NCI-H82 treated with DMSO at 0.1 percent for 48 hours (cell line): Measurements from ENCODE around the gene PGAP2.
"Not testable (repeated sequence)": the region's sequence is repeated elsewhere in the genome, so short reads cannot be mapped to it uniquely, and the experiment has no call there.

Experiments used
- DNase-seq: peaks from one replicate; lab custom pipeline; 2025; ENCODE audit not compliant: unreplicated experiment; lab: John Stamatoyannopoulos, UW

Gene PGAP2

DNA sequence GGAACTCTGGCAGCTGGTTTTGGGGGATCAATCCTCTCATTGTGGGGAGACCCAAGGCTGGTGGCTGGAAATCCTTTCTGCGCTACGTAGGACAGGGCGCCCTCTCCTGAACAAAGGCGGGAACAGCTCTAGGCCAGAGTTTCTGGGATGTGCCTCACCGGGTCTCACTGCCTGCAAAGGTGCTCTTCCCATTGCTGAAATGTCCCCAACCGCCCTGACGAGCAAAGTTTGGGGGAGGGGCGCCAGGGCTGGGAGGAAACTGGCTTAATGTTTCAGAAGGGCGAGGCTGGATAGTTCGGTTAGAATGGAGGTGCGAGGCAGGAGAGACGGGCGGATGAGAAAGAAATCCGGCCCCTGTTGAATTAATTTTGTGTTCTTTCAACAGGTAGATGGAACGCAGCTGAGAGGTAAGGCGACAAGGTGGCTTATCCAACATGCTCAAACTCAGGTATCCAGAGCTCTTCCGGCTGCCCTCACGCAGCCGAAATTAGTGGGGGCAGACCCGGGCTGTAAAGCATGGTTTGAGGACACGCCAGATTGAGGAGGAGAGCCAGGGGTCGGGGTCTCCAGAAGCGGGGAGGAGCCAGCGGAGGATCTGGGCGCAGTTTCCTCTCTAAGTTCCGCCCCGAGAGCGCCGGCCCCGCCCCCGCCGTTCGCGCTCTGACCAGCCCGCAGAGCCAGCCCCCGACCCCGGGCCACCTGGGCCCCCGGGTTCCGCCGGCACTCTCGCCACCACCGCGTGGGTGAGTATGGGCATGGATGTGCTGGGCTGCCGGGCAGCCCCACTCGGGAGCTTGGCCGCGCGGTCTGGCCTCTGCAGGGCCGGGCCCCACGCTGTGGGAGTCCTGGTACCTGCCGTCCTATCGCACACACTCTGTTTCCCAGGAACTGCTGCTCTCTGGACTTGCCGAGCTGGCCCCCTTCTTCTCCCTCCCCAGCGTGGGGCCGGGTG lies at the start of gene PGAP2:
PGAP2 (plus strand) TSS at position 652 of the 952 bp plus-strand sequence. CDS start 2,700 bp downstream, outside the sequence.
- DNase-seq: peak; percentile 43

GRCh38 chr11:3764266-3764665 lies 44.1 kb upstream of the PGAP2 start:
- DNase-seq: no peak

GRCh38 chr11:3766836-3767235 lies 41.5 kb upstream of the PGAP2 start:
- DNase-seq: not testable (repeated sequence)

GRCh38 chr11:3767536-3767935 lies 40.8 kb upstream of the PGAP2 start:
- DNase-seq: no peak

DNA sequence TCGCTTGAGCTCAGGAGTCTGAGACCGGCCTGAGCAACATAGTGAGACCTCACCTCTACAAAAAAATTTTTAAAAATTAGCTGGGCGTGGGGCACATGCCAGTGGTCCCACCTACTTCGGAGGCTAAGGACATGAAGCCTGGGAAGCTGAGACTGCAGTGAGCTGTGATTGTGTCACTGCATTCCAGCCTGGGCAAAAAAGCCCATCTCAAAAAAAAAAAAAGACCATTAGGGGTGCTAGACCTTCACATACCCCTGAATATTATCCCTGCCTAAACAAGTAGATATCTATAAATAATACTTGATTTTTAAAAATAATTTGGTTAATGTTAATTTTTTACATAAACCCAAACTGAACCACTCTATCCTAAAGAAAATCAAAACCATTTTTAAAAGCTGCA lies 35.2 kb upstream of the PGAP2 start:
- no peak for DNase-seq

- no peak for DNase-seq
Observed at GRCh38 chr11:3775736-3776406, 32.5 kb upstream of the PGAP2 start.

DNA sequence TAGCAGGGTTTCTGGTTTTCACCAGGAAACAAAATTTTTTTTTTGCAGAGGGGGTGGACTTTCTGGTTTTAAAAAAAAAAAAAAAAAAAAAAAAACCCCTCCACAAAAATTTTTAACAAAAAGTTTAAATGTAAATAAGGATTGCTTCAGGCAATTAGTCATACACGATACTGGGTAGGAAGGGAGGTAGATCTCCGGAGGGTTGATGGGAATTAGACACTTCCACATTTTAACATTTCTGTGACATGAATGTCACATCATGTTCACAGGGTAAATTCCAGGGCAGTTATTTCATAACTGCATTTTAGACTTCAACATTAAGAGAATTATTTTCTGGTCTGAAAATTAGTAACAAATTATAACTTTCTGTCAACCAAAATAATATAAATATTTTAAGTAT lies 26.9 kb upstream of the PGAP2 start:
- DNase-seq: no peak

DNA sequence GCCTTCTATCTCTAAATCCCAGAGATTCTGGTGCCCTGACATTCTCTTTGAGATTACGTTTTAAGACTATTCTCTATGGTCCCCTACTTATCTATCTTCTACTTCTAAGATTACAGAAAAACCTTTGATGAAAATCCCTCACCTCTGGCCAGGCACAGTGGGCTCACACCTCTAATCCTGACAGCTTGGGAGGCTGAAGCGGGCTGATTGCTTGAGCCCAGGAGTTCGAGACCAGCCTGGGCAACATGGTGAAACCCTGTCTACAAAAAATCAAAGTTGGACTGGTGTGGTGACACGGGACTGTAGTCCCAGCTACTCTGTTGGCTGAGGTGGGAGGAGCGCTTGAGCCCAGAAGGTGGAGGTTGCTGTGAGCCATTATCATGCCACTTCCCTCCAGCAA lies 25.4 kb upstream of the PGAP2 start:
- DNase-seq: no peak

- no peak for DNase-seq
Observed at GRCh38 chr11:3783611-3784010, 24.7 kb upstream of the PGAP2 start.

DNA sequence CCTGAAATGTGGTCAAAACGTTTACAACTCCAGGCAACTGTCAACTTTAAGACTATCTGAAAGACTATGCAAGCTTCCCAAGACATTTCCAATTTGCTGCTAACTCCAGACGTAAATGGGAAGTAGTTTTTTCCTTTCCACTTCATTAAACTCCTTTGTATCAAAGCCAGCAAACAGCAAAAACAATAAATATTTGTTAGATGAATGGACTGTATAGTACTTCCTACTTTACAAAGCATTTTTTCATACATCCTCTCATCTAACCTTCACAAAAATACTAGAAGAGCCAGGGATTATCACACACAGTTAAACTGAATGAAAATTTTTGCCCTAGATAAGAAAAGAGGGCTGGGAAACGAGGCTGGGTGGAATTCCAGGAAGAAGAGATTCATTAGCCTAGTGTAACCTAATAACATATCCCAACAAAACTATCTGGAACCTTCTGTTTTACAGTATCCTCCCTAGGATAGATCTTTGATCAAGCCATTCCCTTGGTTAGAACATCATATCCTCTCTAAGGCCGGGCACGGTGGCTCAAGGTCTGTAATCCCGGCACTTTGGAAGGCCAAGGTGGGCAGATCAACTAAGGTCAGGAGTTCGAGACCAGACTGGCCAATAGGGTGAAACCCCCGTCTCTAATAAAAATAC lies 21.5 kb upstream of the PGAP2 start:
- DNase-seq: no peak

GRCh38 chr11:3794387-3794786 lies 14.0 kb upstream of the PGAP2 start:
- not testable (repeated sequence) for DNase-seq

DNA sequence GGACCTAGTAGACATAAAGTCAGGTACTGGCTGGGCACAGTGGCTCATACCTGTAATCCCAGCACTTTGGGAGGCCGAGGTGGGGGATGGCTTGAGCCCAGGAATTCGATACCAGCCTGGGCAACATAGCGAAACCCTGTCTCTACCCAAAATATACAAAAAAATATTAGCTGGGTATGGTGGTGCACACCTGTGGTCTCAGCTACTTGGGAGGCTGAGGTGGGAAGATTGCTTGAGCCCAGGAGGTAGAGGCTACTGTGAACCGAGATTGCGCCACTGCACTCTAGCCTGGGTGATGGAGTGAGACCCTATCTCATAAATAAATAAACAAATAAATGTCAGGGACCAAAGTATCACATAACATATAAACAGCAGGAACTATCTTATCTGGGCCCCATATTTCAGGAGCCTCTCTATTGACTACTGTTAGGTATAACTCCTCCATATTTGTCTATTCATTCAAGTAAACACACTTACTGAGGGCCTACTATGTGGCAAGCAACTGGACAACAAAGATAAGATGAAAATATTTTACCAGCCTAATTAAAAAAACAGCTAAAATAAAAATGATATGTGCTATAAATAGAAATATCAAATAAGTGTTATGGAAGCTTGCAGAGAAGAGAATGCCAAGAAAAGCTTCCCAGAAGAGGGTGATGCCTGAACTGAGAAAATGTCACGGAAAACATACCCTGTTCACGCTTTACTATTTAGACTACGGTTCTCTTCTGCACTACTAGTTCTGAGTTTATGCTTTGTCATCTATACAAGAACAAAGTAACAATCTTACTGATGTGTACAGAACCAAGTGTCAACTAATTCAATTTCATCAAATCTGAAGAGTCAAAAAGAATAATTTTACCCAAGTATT lies 13.0 kb upstream of the PGAP2 start:
- no peak for DNase-seq

DNA sequence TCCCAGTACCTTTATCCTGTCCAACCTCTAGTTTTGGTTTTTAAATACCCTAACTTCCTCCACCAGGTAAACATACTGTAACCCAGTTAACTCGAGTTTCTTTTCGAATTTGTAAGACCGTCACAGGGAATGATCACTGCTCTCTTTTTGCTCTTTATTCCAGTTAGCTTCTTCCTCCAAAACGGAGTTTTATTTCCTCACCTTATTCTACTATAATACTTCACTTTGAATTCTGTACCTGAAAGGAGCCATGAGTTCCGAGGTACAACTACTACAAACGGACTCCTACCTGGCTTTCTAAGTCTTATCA lies 12.4 kb upstream of the PGAP2 start:
- DNase-seq: no peak

DNA sequence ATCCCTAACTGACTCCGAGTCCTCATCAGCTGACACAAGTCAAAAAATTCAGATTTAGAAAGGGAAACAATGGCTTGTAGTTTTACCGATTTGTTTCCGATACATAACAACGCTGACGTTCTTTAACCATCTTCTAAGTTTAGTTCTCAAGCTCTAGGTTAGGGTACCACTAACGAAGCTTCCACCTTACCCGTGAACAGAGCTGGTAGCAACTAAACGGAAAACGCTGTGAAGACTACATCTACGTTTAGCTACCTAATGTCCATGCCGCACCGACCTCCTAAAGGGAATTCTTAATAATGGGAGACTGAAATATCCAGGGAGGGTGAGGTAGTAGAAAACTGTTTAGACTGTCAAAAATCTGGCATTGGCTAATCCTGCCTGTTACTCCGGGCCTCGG lies 12.0 kb upstream of the PGAP2 start:
- no peak for DNase-seq

DNA sequence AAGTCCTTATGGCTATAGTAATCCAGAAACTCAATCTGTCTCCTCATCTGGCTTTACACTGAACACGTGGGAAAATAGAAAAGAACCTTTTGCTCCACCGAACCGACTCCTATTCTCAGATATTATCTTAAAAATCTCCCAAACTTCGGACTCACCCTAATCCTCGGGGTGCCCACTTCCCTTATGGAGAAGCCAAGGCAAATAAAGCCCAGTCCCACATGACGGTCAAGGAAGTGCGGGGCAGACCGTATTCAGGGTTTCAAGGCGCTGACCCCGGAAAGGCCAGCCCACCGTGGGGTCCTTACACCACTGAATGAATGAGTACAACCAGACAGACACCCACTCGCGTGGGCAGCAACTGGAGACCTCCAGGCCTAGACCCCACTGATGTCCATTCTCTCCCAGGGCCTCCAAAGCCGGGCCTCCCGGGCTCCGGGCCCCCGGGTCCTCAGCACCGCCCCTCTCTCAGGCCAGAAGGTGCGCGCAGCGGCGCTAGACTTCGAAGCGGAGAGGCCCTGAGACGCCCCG lies 11.5 kb upstream of the PGAP2 start:
- DNase-seq: no peak

- peak; percentile 95 for DNase-seq
Observed at GRCh38 chr11:3797329-3798090, 10.8 kb upstream of the PGAP2 start, which contains the start of gene NUP98. Gene NUP98 (minus strand): TSS chr11:3797554. CDS start chr11:3782117, 15,437 bp downstream.

DNA sequence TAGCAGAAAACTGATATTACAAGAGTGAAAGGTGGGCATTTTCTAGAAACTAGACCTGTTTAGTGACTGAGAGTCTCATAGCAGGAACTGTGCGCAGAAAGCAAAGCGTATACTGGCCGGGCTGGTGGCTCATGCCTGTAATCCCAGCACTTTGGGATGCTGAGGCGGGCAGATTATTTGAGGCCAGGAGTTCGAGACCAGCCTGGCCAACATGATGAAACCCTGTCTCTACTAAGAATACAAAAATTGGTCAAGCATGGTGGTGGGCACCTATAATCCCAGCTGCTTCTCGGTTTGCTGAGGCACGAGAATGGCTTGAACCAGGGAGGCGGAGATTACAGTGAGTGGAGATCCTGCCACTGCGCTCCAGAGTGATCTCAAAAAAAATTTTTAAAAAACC lies 9.2 kb upstream of the PGAP2 start:
- no peak for DNase-seq

- DNase-seq: no peak
Observed at GRCh38 chr11:3799873-3800272, 8.5 kb upstream of the PGAP2 start.

DNA sequence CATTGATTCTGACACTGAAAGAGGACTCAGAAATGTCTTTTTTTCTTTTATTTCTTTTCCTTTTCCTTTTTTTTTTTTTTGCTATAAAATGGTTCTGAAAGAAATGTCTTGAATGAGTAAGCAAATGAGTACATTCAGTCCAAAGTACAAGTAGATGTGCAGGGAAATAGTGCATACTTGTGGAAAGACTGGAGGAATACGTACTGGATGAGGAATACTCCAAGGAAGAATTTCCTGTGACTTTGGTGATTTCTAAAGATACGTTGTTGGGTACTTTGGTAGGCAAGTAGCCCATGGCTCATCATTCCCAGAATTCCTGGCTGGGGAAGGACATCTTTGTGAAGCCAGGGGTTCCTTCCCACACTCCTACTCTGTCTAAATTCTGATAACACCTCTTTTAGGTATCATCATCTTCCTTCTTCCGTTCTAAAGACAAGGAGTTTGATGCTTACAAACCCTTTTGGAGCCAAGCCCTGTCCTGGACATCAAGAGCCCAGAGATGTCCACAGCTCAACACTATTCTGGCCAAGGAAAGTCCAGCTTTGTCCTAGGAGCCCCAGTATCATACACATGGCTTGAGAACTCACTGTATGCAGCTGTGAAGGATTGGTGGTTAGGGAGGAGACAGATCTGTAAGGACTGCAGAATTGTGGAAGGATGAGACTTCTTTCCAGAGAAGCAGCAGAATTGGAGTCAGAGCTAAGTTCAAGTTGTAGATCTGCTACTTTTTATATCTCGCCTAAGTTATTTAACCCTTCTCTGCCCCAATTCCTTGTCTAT lies 6.2 kb upstream of the PGAP2 start:
- DNase-seq: no peak
